H1 (cell line): ENCODE measurements around the gene TMEM25. TPM values are rescaled to one million over a fixed set of nuclear protein-coding genes. Genes with fewer than 3 reads are reported as not detected.

Source experiments
- ASH2L ChIP-seq: fragments of 200-600, 300-600 bp; sonication (generic); IDR thresholded peaks from one replicate; pipeline ENCODE4 v1.7.1; 2017; ENCODE audit warnings: low read length
- EGR1 ChIP-seq: IDR thresholded peaks from 2 replicates; pipeline ENCODE4 v1.6.1; 2011; ENCODE audit warnings: low read depth, low read length, borderline replicate concordance
- MAFK ChIP-seq: IDR thresholded peaks from 2 replicates; pipeline ENCODE4 v1.6.1; 2012; ENCODE audit warnings: low read depth, mild to moderate bottlenecking, improper control_type of control experiment, low read length
- NANOG ChIP-seq: IDR thresholded peaks from 2 replicates; pipeline ENCODE4 v1.6.1; 2011; ENCODE audit warnings: low read length, low read depth, mild to moderate bottlenecking, inconsistent platforms; ENCODE audit not compliant: insufficient read depth, poor library complexity, severe bottlenecking
- polyA plus RNA-seq, 7 experiments: library from polyadenylated mRNA; depleted of rRNA in 3 of 7; stranded (reverse) in 5 of 7; unstranded in 2 of 7; fragments of >200 nt in 5 of 7; fragments of 200-250 nt in 2 of 7; gene quantifications; 1 replicate in 5 of 7; 2 replicates in 1 of 7; 4 replicates in 1 of 7; pipeline versions ENCODE4 v1.2.1 to v1.2.3, GENCODE V29; 2011 to 2013; ENCODE audit warnings: missing spikeins in 2 of 7, mixed read lengths in 2 of 7
- total RNA-seq: library from RNA; stranded (reverse); fragmentation: NEBNext Ultra II Directional; extraction: Animal tissue kit (Norgen Biotek cat#: 25700); gene quantifications from 2 replicates; pipeline ENCODE4 v1.2.1, GENCODE V29; 2021

TMEM25 gene
- total and polyA plus RNA-seq, 2 of the 8 experiments (the other 6 are each of a cell fraction or from before 2014, with no cell fraction given) = 18.3 to 26.8 TPM

- TF ChIP-seq ASH2L (no peak), NANOG (no peak), MAFK (no peak), EGR1 (no peak)
Observed at GRCh38 chr11:118569670-118570069, 38.7 kb downstream of the TMEM25 start (continued).
